Measurements from ENCODE around the gene SLC24A3.

Gene SLC24A3

GRCh38 chr20:19446246-19446645 is 233.8 kb downstream of the SLC24A3 start (continued):
- TF ChIP-seq TSHZ2 (CRISPR knock-in tag; IDR thresholded peaks at IDR 0.05) (no peak), SNAI2 (CRISPR knock-in tag; IDR thresholded peaks at IDR 0.05) (no peak), RARB (CRISPR knock-in tag; IDR thresholded peaks at IDR 0.05) (no peak)

GRCh38 chr20:19448632-19449031 is 236.2 kb downstream of the SLC24A3 start:
- no peak for TF ChIP-seq ZC3H10 (CRISPR knock-in tag; IDR thresholded peaks at IDR 0.05)
- no peak for TF ChIP-seq ISL1 (CRISPR knock-in tag; IDR thresholded peaks at IDR 0.05)
- TF ChIP-seq OSR1 (CRISPR knock-in tag; IDR thresholded peaks at IDR 0.05): no peak
- TF ChIP-seq ESRRG (CRISPR knock-in tag; IDR thresholded peaks at IDR 0.05): no peak
- no peak for TF ChIP-seq TOX (CRISPR knock-in tag; IDR thresholded peaks at IDR 0.05; ENCODE audit: borderline replicate concordance)
- TF ChIP-seq ZFP3 (CRISPR knock-in tag; IDR thresholded peaks at IDR 0.05): no peak
- no peak for TF ChIP-seq RARB (CRISPR knock-in tag; IDR thresholded peaks at IDR 0.05)
- TF ChIP-seq SNAI2 (CRISPR knock-in tag; IDR thresholded peaks at IDR 0.05): no peak
- no peak for TF ChIP-seq BACH2 (CRISPR knock-in tag; IDR thresholded peaks at IDR 0.05; ENCODE audit: borderline replicate concordance)
- no peak for TF ChIP-seq ARNTL (CRISPR knock-in tag; IDR thresholded peaks at IDR 0.05; ENCODE audit: borderline replicate concordance, low read depth)
- TF ChIP-seq TSHZ2 (CRISPR knock-in tag; IDR thresholded peaks at IDR 0.05): no peak
- TF ChIP-seq CSRNP3 (CRISPR knock-in tag; IDR thresholded peaks at IDR 0.05): no peak
- TF ChIP-seq TCF4 (CRISPR knock-in tag; IDR thresholded peaks at IDR 0.05; ENCODE audit: borderline replicate concordance): no peak
- TF ChIP-seq CREB5 (CRISPR knock-in tag; IDR thresholded peaks at IDR 0.05; ENCODE audit: low read depth): no peak
- TF ChIP-seq PPARA (CRISPR knock-in tag; IDR thresholded peaks at IDR 0.05; ENCODE audit: borderline replicate concordance): no peak
- TF ChIP-seq ZNF565 (CRISPR knock-in tag; conservative IDR thresholded peaks at IDR 0.05; ENCODE audit: low read depth): no peak
- no peak for TF ChIP-seq ZFP30 (CRISPR knock-in tag; IDR thresholded peaks at IDR 0.05)
- TF ChIP-seq GLIS3 (CRISPR knock-in tag; IDR thresholded peaks at IDR 0.05): no peak
- no peak for TF ChIP-seq POU6F1 (CRISPR knock-in tag; IDR thresholded peaks at IDR 0.05; ENCODE audit: borderline replicate concordance, low read depth)
- ATAC-seq: no peak

GRCh38 chr20:19449051-19449450 is 236.6 kb downstream of the SLC24A3 start:
- no peak for ATAC-seq
- TF ChIP-seq SNAI2 (CRISPR knock-in tag; IDR thresholded peaks at IDR 0.05): no peak
- no peak for TF ChIP-seq TCF4 (CRISPR knock-in tag; IDR thresholded peaks at IDR 0.05; ENCODE audit: borderline replicate concordance)
- TF ChIP-seq ISL1 (CRISPR knock-in tag; IDR thresholded peaks at IDR 0.05): no peak
- no peak for TF ChIP-seq ARNTL (CRISPR knock-in tag; IDR thresholded peaks at IDR 0.05; ENCODE audit: borderline replicate concordance, low read depth)
- no peak for TF ChIP-seq TSHZ2 (CRISPR knock-in tag; IDR thresholded peaks at IDR 0.05)
- no peak for TF ChIP-seq ZNF565 (CRISPR knock-in tag; conservative IDR thresholded peaks at IDR 0.05; ENCODE audit: low read depth)
- no peak for TF ChIP-seq ZFP30 (CRISPR knock-in tag; IDR thresholded peaks at IDR 0.05)
- no peak for TF ChIP-seq ZNF8 (CRISPR knock-in tag; IDR thresholded peaks at IDR 0.05)
- no peak for TF ChIP-seq PATZ1 (CRISPR knock-in tag; IDR thresholded peaks at IDR 0.05; ENCODE audit: borderline replicate concordance)
- no peak for TF ChIP-seq CREB5 (CRISPR knock-in tag; IDR thresholded peaks at IDR 0.05; ENCODE audit: low read depth)
